Measurements from ENCODE around the gene USH1G. TPM values are rescaled to one million over a fixed set of nuclear protein-coding genes. Genes with fewer than 3 reads are reported as not detected.
"Not testable (repeated sequence)": the region's sequence is repeated elsewhere in the genome, so short reads cannot be mapped to it uniquely, and the experiment has no call there.

USH1G gene
- total RNA-seq = 2.9 TPM

- DNase-seq = no peak
Observed at GRCh38 chr17:74922694-74923537, at the start of gene USH1G. Gene USH1G (minus strand): TSS chr17:74923255. CDS start chr17:74923073, 182 bp downstream.

DNA sequence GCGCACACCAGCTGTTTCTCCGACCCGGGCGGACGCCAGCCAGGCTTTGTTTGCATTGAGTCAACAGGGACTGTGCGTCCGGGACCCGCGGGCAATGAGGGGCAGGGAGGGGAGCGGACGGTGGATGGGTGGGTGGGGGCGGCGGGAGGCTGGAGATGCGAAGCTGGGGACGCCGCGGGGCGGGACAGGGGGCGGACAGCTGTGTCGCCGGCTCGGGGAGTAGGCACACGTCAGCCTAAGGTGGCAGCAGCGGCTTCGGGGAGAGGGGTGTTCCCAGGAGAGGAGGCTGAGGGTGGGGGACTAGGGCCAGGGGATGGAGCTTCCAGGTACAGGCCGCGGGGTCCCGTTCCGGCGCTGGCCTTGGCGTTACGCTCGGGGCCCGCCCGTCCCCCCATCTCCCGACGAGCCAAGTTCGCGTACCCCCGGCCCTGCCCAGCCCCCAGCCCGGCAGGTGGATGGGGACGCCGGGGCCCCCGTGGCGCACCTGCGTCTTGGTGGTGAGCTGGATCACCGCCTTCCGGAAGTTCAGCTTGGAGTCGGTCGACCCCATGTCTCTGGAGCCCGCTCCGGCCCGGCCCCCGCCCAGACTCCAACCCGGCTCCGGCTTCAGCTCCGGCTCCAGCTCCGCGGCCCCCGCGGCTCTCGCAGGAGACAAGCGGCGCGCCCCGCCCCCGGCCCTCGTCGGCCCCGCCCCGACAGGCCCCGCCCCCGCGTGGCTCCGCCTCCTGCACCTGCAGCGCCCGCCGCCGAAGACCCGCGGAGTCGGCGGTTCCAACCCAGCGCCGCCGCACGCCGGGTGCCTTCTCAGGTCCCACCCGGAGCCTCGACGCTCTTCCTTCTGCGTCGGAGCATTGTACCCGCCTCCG, 49.3 kb upstream of the USH1G start, which contains the start of gene HID1:
Gene HID1 (minus strand): TSS at position 653 of the 866 bp plus-strand sequence. CDS start 103 bp downstream, at position 550.
- DNase-seq = peak; percentile 60

GRCh38 chr17:74971842-74972106, 48.7 kb upstream of the USH1G start:
- DNase-seq = no peak

GRCh38 chr17:74971069-74971841, 48.2 kb upstream of the USH1G start:
- DNase-seq = no peak

DNA sequence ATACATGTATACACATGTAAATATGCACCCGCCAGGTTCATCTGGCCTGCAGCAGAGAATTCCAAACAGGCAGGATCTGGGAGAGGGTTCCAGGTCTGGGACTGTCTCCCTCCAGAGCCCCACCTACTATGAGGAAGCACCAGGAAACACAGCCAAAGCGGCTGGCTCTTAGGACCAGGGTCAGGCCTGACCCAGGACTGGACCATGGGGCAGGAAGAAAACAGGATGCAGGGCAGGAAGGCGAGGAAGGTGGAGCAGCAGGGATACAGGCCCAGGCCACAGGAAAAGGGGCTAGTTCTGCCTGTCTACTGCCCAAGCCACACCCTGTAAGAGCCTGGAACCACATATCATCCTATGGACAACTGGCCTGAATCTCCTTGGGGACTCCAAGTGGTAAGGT, 47.3 kb upstream of the USH1G start:
- DNase-seq = no peak

- DNase-seq = not testable (repeated sequence)
Observed at GRCh38 chr17:74969501-74969900, 46.4 kb upstream of the USH1G start.

DNA sequence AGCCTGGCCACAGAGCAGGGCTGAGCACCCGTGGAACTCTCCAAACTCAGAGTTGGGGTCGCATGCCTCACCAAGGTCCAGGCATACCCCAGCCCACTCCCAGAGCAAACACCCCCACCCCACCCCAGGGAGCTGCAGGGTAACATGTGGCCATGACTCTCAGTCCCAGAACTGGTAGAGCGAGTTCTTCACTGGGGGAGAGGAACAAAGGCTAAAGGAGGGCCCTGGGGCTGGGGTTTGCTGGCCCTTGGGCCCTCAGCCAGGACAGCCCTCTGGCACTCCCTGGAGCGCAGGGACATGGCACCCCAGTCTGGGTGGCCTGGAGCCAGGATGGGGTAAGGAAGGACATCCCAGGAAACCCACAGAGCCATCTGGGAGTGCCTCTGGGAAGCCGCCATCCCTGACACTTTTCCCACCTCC, 45.3 kb upstream of the USH1G start:
- no peak for DNase-seq

DNA sequence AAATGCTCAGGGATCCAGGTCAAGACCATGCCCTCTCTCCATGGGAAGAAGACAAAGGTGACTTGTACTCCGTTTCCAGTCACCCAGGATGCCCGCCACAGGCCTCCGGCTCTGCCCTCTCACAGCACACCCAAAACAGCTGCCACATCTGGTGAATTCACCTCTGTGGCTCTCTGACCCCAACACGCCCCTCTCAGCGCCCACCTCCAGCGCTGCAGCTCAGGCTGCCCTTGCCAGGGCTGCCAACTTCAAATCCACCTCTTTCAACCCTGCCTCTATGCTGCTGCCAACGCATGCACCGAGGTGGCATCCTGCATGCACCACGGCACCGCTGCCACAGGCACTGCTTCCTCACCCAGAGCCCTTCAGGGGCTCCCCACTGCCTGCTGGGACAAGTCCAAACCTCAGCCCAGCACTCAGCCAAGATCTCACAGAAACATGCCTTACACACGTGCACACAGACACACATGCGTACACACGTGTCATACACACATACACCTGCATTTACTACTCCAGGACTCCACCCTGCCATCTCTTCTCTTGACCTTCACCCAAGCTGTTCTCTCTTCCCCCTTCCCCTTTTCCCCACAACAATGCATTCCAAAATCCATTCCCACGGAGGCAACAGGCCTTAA, 42.0 kb upstream of the USH1G start:
- DNase-seq = no peak

DNA sequence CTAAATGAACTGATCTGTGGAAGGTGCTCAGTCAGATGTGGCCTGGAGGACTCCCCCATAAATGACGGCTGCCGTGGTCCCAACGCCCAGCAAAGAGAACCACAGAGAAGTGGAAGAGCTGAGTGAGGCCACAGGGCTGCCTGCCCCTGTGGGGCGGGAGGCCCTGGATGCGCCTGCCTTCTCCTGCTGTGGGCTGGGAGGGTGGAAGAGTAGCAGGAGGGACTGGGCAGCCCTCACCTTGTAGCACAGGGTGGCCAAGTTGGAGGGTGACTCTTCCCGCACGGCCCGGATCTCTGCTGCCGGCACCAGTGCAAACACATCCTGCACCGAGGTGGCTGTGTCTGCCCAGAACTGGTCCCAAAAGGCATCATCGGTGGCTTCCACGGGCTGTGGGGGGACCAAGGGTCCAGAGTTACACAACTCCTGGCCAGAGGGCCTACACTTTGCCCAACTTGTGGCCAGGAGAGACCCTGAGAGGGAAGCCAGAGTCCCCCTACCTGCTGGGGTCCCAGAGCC, 41.2 kb upstream of the USH1G start:
- DNase-seq = no peak

GRCh38 chr17:74963656-74964055, 40.6 kb upstream of the USH1G start:
- DNase-seq = no peak

- DNase-seq = no peak
Observed at GRCh38 chr17:74962622-74963394, 39.8 kb upstream of the USH1G start.

GRCh38 chr17:74961657-74962350, 38.7 kb upstream of the USH1G start:
- peak; percentile 96 for DNase-seq

DNA sequence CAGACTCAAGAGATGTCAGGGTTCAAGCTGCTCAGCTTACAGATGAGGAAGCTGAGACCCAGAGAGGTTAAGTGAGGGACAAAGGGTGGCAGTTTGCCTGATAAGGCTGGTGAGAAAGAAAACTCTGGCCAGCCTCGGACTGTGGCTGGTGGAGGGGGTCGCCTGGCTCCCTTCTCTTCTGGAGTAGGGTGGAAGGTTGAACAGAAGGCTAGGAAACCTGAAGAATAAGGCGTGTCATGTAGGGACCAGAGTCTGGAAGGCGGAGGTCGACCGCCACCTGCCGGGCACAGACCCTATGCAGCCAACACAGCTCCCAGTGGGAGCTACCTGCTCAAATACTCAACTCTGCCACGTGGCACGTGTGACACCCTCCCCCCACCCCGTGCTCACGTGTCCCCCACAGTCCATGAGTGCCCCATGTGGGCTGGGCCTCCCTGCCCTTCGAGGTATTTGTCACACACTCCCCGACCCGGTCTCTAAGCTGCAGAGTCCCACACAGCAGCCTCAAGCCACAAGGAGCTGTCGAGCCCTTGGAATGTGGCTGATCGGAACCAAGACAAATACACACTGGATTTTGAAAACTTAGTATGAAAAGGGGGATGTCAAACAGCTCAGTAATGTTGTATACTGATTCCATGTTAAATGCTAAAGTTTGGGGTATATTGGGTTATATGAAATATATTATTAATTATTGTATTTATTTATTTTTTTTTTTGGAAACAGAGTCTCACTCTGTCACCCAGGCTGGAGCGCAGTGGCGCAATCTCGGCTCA, 37.7 kb upstream of the USH1G start:
- DNase-seq = peak; percentile 46

DNA sequence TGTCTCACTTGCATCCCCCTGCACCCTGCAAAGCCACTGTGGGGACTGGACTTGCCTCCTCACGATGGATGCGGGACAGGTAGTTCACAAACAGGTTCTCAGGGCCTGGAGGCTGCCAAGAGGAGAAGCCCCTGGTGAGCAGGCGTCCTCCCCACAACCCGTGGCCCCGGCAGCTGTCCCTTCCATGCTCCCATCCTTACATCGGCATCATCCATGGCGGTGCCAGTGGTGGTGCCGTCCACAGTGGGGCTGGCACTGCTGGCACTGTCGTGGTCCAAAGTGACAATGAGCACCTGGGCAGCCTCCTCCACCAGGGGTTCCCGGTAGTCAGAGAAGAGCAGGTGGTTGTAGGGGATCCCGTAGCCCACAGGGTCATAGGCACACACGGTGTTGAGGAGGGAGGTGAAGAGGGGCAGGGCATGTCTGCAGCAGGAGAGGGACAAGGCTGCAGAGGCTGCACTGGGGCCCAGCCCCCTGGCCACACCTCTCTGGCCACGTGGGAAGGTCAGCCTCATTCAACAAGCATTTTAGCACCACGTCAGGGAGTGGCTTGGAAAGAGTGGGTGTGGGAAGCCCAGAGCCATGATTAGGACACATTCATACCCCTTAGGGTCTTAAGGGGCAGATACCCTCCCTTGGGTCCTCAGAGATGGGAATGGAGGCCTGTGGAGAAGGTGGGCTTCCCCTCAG, 36.9 kb upstream of the USH1G start:
- DNase-seq = no peak

GRCh38 chr17:74957935-74958740, 35.1 kb upstream of the USH1G start:
- DNase-seq = peak; percentile 74

DNA sequence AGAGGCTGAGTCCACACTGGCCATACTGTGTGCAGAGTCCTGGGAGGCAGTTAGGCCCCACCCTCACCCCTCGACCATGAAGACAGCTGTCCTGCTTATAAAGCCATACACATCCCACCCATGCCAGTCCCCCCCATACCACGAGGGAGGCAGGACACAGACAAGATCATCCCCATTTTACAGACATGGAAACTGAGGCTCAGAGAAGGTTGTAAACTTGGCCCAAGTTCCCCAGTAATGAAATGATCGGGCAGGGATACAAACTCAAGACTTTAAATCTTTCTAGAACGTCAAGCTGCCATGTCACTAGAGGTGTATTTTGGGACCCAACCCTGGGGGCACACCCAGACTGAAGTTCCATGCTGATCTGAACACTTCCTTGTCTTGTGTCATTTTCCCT, 33.0 kb upstream of the USH1G start:
- DNase-seq = no peak

GRCh38 chr17:74954665-74955421, 31.8 kb upstream of the USH1G start:
- no peak for DNase-seq
